Left lung (tissue), 10 donors: ENCODE data around the gene LAMC3. TPM values are rescaled to one million over a fixed set of nuclear protein-coding genes. Genes with fewer than 3 reads are reported as not detected.
A peak's percentile ranks its signal among the peaks of the same experiment; 100 is the strongest.

Experiments
- ATAC-seq: fragments of 200-7000 bp; cut with Tn5 transposase; one replicate; pipeline ENCODE4 v1.9.1; 2020; ENCODE audit warnings: moderate library complexity
- DNase-seq, 4 donors: peaks; one replicate each; pipeline ENCODE4 v3.0.0-alpha.2; 2013 to 2020
- H3K27ac ChIP-seq, 2 donors: fragments of 200-600 bp; sonication (generic) in 1 of 2; one replicate each; pipeline versions ENCODE4 v1.5.0 to v1.8.0; 2020 to 2021
- H3K27me3 ChIP-seq, 2 donors: fragments of 200-600 bp; sonication (generic) in 1 of 2; one replicate each; pipeline versions ENCODE4 v1.5.0 to v1.8.0; 2020 to 2021
- H3K36me3 ChIP-seq, 2 donors: fragments of 200-600 bp; sonication (generic) in 1 of 2; one replicate each; pipeline versions ENCODE4 v1.5.0 to v1.8.0; 2020 to 2021
- H3K4me1 ChIP-seq, 2 donors: fragments of 200-600 bp; one replicate each; pipeline ENCODE4 v1.8.0; 2021
- H3K4me3 ChIP-seq, 2 donors: fragments of 200-600 bp; sonication (generic) in 1 of 2; one replicate each; pipeline versions ENCODE4 v1.5.0 to v1.8.0; 2020 to 2021; ENCODE audit warnings: mild to moderate bottlenecking in 1 of 2
- H3K9me3 ChIP-seq, 2 donors: fragments of 200-600 bp; sonication (generic) in 1 of 2; one replicate each; pipeline versions ENCODE4 v1.5.0 to v1.8.0; 2020 to 2021
- CTCF ChIP-seq, 2 donors: fragments of 200-600 bp; sonication (generic) in 1 of 2; IDR thresholded peaks; one replicate each; pipeline versions ENCODE4 v1.5.0 to v1.8.0; 2021; ENCODE audit warnings: antibody characterized with exemption in 2 of 2
- intact Hi-C, 2 donors: fragments of 100-400 bp; cut with DNase I; formaldehyde crosslinking; loops; one replicate each; pipeline versions ENCODE4 v1.11.2 to v1.14.2; 2022
- polyA plus RNA-seq, 6 donors: library from polyadenylated mRNA; unstranded; fragments of 120-200 nt; gene quantifications; one replicate each; pipeline ENCODE4 v1.2.1, GENCODE V29; 2013; ENCODE audit not compliant: insufficient read length in 6 of 6
- total RNA-seq, 2 donors: library from RNA; stranded (reverse); fragmentation: NEBNext Ultra II Directional; extraction: Animal tissue kit (Norgen Biotek cat#: 25700); gene quantifications; one replicate each; pipeline ENCODE4 v1.2.1, GENCODE V29; 2021
- donor health status: DM: no; HTN: yes; CAD: no.
- donor health status: DM: no; HTN: no; CAD: no.

Gene LAMC3
- total and polyA plus RNA-seq, 8 donors: 9.2 to 25.5 (median 14.3) TPM

- Histone ChIP-seq H3K27me3 (peaks cover 0 to 33% of the 10 kb centered on the region in 2 donors), H3K36me3 (no peaks in the 10 kb centered on the region), H3K9me3 (no peaks in the 10 kb centered on the region), H3K4me1 (no peaks in the 10 kb centered on the region), H3K4me3 (no peak overlapping the region), H3K27ac (no peak overlapping the region)
- ATAC-seq: no peak
- no peak for TF ChIP-seq CTCF (IDR thresholded peaks at IDR 0.05)
- intact Hi-C loops: no loop called here
- no peak for DNase-seq
Observed at GRCh38 chr9:130970855-130971254, 38.1 kb upstream of the LAMC3 start.

- H3K27ac ChIP-seq: no peak overlapping the region
- no peaks in the 10 kb centered on the region for H3K36me3 ChIP-seq
- DNase-seq (no peak), ATAC-seq (no peak)
- H3K9me3 ChIP-seq: no peaks in the 10 kb centered on the region
- H3K4me1 ChIP-seq: no peaks in the 10 kb centered on the region
- peaks cover 0 to 33% of the 10 kb centered on the region in 2 donors for H3K27me3 ChIP-seq
- no peak overlapping the region for H3K4me3 ChIP-seq
- no peak for TF ChIP-seq CTCF (IDR thresholded peaks at IDR 0.05)
- intact Hi-C loops: no loop called here
Observed at GRCh38 chr9:130971294-130971849, 37.6 kb upstream of the LAMC3 start.

- TF ChIP-seq CTCF (IDR thresholded peaks at IDR 0.05): no peak
- H3K27ac ChIP-seq: no peak overlapping the region
- H3K36me3 ChIP-seq: no peaks in the 10 kb centered on the region
- H3K4me3 ChIP-seq: no peak overlapping the region
- intact Hi-C loops: no loop called here
- no peak for ATAC-seq
- H3K27me3 ChIP-seq: peaks cover 0 to 35% of the 10 kb centered on the region in 2 donors
- H3K4me1 ChIP-seq: no peaks in the 10 kb centered on the region
- DNase-seq: no peak
- H3K9me3 ChIP-seq: no peaks in the 10 kb centered on the region
Observed at GRCh38 chr9:130972277-130972956, 36.6 kb upstream of the LAMC3 start.

GRCh38 chr9:130972957-130973685, 35.9 kb upstream of the LAMC3 start:
- no peaks in the 10 kb centered on the region for H3K36me3 ChIP-seq
- peak in 1 of 4 donors; percentile 43 for DNase-seq
- H3K4me1 ChIP-seq: no peaks in the 10 kb centered on the region
- intact Hi-C loops: no loop called here
- no peak overlapping the region for H3K27ac ChIP-seq
- H3K27me3 ChIP-seq: peaks cover 0 to 42% of the 10 kb centered on the region in 2 donors
- ATAC-seq: no peak
- H3K4me3 ChIP-seq: no peak overlapping the region
- no peak for TF ChIP-seq CTCF (IDR thresholded peaks at IDR 0.05)
- no peaks in the 10 kb centered on the region for H3K9me3 ChIP-seq

GRCh38 chr9:130973686-130974281, 35.2 kb upstream of the LAMC3 start:
- Histone ChIP-seq H3K9me3 (no peaks in the 10 kb centered on the region), H3K4me1 (no peaks in the 10 kb centered on the region), H3K27me3 (peaks cover 0 to 48% of the 10 kb centered on the region in 2 donors), H3K36me3 (no peaks in the 10 kb centered on the region), H3K4me3 (no peak overlapping the region), H3K27ac (no peak overlapping the region)
- no peak for ATAC-seq
- no peak for DNase-seq
- TF ChIP-seq CTCF (IDR thresholded peaks at IDR 0.05): no peak
- intact Hi-C loops: no loop called here
